Epidermal melanocyte (primary cell): ENCODE measurements around the gene KIF13A.

Experiments used
- DNase-seq: peaks from one replicate; pipeline ENCODE4 v3.0.0; 2011; ENCODE audit warnings: low spot score; ENCODE audit not compliant: insufficient read length

The KIF13A gene

GRCh38 chr6:17728551-17729222 is 258.7 kb downstream of the KIF13A start:
- DNase-seq, result no peak

GRCh38 chr6:17725083-17725482 is 262.4 kb downstream of the KIF13A start:
- no peak for DNase-seq

GRCh38 chr6:17724341-17724740 is 263.1 kb downstream of the KIF13A start:
- DNase-seq, result no peak

- DNase-seq, result no peak
Measured at GRCh38 chr6:17721671-17722070, 265.8 kb downstream of the KIF13A start.

- no peak for DNase-seq
Measured at GRCh38 chr6:17719323-17720041, 268.0 kb downstream of the KIF13A start.

- no peak for DNase-seq
Measured at GRCh38 chr6:17716221-17716620, 271.2 kb downstream of the KIF13A start.

- peak; percentile 32 for DNase-seq
Measured at GRCh38 chr6:17714879-17715851, 272.3 kb downstream of the KIF13A start.

GRCh38 chr6:17714177-17714576 is 273.3 kb downstream of the KIF13A start:
- DNase-seq, result no peak

GRCh38 chr6:17712576-17712975 is 274.9 kb downstream of the KIF13A start:
- DNase-seq, result no peak

- no peak for DNase-seq
Measured at GRCh38 chr6:17710331-17710730, 277.1 kb downstream of the KIF13A start.

- no peak for DNase-seq
Measured at GRCh38 chr6:17709476-17709875, 278.0 kb downstream of the KIF13A start.
